Natural killer cell (primary cell): ENCODE data around the gene PHAX. TPM values are rescaled to one million over a fixed set of nuclear protein-coding genes. Genes with fewer than 3 reads are reported as not detected.
"Not testable (repeated sequence)": the region's sequence is repeated elsewhere in the genome, so short reads cannot be mapped to it uniquely, and the experiment has no call there.

Experiments
- ATAC-seq, 3 donors: fragments of 150-1000 bp in 2 of 3; fragments of 200-7000 bp in 1 of 3; cut with Tn5 transposase; 1 replicate in 1 of 3; 2 replicates in 2 of 3; pipeline ENCODE4 v1.10.0; 2021; ENCODE audit warnings: mild to moderate bottlenecking in 2 of 3, moderate library complexity in 2 of 3
- DNase-seq, 2 donors: peaks; one replicate each; pipeline versions ENCODE4 v3.0.0 to v3.0.0-alpha.2; 2013 to 2021; ENCODE audit warnings: mixed read lengths in 1 of 2
- H3K27ac ChIP-seq: one replicate; pipeline ENCODE4 v1.5.1; 2013; ENCODE audit warnings: mild to moderate bottlenecking, low read length
- H3K27me3 ChIP-seq: one replicate; pipeline ENCODE4 v1.6.1; 2013; ENCODE audit warnings: low read length; ENCODE audit not compliant: control insufficient read depth, insufficient read depth
- H3K36me3 ChIP-seq: one replicate; pipeline ENCODE4 v1.6.1; 2013; ENCODE audit warnings: low read length; ENCODE audit not compliant: control insufficient read depth, insufficient read depth
- H3K4me1 ChIP-seq: one replicate; pipeline ENCODE4 v1.6.1; 2013; ENCODE audit warnings: low read length; ENCODE audit not compliant: control insufficient read depth, insufficient read depth
- H3K4me3 ChIP-seq: one replicate; pipeline ENCODE4 v1.5.1; 2013; ENCODE audit warnings: low read length
- H3K9me3 ChIP-seq: one replicate; pipeline ENCODE4 v1.6.1; 2013; ENCODE audit warnings: low read length; ENCODE audit not compliant: control insufficient read depth, insufficient read depth
- H3K27ac Mint-ChIP-seq, 2 donors: one replicate each; pipeline ENCODE4 v1.8.0; 2022; ENCODE audit warnings: mild to moderate bottlenecking in 2 of 2, mixed read lengths in 2 of 2, moderate library complexity in 1 of 2
- H3K27me3 Mint-ChIP-seq, 2 donors: one replicate each; pipeline ENCODE4 v1.8.0; 2022; ENCODE audit warnings: low read depth in 2 of 2, mixed read lengths in 2 of 2
- H3K36me3 Mint-ChIP-seq: one replicate; pipeline ENCODE4 v1.8.0; 2022; ENCODE audit warnings: mixed read lengths
- H3K4me1 Mint-ChIP-seq, 2 donors: one replicate each; pipeline ENCODE4 v1.8.0; 2022; ENCODE audit warnings: mixed read lengths in 2 of 2
- H3K4me3 Mint-ChIP-seq: one replicate; pipeline ENCODE4 v1.8.0; 2022; ENCODE audit warnings: mild to moderate bottlenecking, moderate library complexity, mixed read lengths
- H3K9me3 Mint-ChIP-seq, 2 donors: one replicate each; pipeline ENCODE4 v1.8.0; 2022; ENCODE audit warnings: mixed read lengths in 2 of 2
- WGBS: methylation state at CpG from one replicate; pipeline ENCODE4 v1.1.7; 2013; ENCODE audit warnings: missing lambda C conversion rate; ENCODE audit not compliant: insufficient coverage; 5-methylcytosine and 5-hydroxymethylcytosine counted together
- intact Hi-C: fragments of 100-400 bp; cut with micrococcal nuclease; formaldehyde crosslinking; loops from one replicate; pipeline ENCODE4 v1.14.2; 2022
- total RNA-seq, 4 donors: library from RNA; stranded (reverse); fragments of 120-200 nt in 1 of 4; gene quantifications; one replicate each; pipeline versions ENCODE4 v1.2.3 to v1.2.4, GENCODE V29; 2013 to 2022
- TF ChIP-seq, protein P1 (sequence below): fragments of 200-600 bp; IDR thresholded peaks from one replicate; pipeline ENCODE4 v1.8.0; 2022; ENCODE audit warnings: antibody characterized with exemption

PHAX gene, protein sequence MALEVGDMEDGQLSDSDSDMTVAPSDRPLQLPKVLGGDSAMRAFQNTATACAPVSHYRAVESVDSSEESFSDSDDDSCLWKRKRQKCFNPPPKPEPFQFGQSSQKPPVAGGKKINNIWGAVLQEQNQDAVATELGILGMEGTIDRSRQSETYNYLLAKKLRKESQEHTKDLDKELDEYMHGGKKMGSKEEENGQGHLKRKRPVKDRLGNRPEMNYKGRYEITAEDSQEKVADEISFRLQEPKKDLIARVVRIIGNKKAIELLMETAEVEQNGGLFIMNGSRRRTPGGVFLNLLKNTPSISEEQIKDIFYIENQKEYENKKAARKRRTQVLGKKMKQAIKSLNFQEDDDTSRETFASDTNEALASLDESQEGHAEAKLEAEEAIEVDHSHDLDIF
- total RNA-seq = 10 to 100 TPM; 39.2 to 43.6 (median 40.0) TPM
- total RNA-seq (2013) = 48.8 TPM

DNA sequence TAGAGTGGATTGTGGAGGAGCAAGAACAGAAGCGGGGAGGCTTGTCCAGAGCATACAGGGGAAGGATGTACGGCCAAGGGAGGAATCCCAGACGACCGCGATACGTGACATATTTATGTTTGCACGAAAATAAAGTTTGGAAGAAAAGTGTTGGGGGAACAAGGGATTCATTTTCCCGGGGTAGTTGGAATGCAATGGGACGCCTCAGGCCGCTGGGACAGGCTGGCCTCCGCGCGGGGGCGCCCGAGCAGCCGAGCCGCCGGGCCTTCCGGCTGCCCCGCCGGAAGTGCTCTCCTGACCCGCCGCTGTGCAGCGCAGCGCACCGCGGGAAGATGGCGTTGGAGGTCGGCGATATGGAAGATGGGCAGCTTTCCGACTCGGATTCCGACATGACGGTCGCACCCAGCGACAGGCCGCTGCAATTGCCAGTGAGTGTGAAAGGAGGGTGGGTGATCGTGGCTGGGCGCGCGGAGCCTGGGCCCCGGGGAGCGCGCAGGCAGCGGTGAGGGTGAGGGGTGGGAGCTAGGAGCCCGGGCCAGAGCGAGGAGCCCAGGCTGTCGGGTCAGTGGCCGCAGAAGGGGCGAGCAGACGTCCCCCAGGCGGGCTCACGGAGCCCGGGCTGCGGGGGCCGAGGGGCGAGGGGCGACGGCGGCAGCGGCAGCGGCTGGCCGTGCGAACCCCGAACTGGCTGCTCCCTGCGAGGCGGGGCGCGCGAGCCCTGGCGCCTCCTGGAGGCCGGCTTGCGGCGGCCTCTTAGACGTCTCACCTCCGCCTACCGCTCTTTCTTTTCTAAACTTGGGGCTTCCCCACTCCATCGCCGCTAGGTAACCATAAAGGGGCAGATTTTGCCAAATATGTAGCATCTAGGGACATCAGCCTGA is at the start of gene PHAX:
Gene PHAX (plus strand): TSS at position 317 of the 881 bp plus-strand sequence. CDS start 16 bp downstream, at position 333.
- WGBS = 4% methylated on average over 79 of the region's 79 CpGs
- H3K4me1 Mint-ChIP-seq = peaks cover 12 to 19% of the 10 kb centered on the region in 2 donors
- intact Hi-C loops = loop anchor here (1.0 to 5.0 kb wide), 5 partner anchors 150 to 264 kb away; no protein-coding TSS in a partner anchor

DNA sequence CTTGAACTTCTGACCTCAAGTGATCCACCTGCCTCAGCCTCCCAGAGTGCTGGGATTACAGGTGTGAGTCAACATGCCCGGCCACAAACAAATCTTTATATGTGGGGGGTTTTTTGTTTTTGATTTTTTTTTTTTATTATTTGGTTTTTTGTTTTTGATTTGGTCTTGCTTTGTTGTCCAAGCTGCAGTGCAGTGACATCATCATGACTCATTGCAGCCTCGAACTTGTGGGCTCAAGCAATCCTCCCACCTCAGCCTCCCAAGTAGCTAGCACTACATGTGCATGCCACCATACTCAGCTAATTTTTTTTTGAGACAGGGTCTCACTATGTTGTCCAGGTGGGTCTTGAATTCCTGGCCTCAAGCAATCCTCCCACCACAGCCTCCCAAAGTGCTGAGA is 48.1 kb upstream of the PHAX start:
- H3K4me1 ChIP-seq = no peaks in the 10 kb centered on the region
- H3K36me3 ChIP-seq = no peaks in the 10 kb centered on the region
- intact Hi-C loops = no loop called here
- WGBS = 90% methylated on average over 2 of the region's 2 CpGs
- no peaks in the 10 kb centered on the region for H3K36me3 Mint-ChIP-seq
- TF ChIP-seq, protein P1, sequence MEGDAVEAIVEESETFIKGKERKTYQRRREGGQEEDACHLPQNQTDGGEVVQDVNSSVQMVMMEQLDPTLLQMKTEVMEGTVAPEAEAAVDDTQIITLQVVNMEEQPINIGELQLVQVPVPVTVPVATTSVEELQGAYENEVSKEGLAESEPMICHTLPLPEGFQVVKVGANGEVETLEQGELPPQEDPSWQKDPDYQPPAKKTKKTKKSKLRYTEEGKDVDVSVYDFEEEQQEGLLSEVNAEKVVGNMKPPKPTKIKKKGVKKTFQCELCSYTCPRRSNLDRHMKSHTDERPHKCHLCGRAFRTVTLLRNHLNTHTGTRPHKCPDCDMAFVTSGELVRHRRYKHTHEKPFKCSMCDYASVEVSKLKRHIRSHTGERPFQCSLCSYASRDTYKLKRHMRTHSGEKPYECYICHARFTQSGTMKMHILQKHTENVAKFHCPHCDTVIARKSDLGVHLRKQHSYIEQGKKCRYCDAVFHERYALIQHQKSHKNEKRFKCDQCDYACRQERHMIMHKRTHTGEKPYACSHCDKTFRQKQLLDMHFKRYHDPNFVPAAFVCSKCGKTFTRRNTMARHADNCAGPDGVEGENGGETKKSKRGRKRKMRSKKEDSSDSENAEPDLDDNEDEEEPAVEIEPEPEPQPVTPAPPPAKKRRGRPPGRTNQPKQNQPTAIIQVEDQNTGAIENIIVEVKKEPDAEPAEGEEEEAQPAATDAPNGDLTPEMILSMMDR = no peak
- no peaks in the 10 kb centered on the region for H3K27me3 Mint-ChIP-seq
- H3K27ac Mint-ChIP-seq = no peak overlapping the region
- no peak overlapping the region for H3K4me3 Mint-ChIP-seq
- no peaks in the 10 kb centered on the region for H3K4me1 Mint-ChIP-seq
- H3K9me3 Mint-ChIP-seq = no peaks in the 10 kb centered on the region
- no peak overlapping the region for H3K27ac ChIP-seq
- no peak overlapping the region for H3K4me3 ChIP-seq
- H3K27me3 ChIP-seq = no peaks in the 10 kb centered on the region
- DNase-seq (no peak), ATAC-seq (no peak)
- no peaks in the 10 kb centered on the region for H3K9me3 ChIP-seq

More for the DNA sequence above, at the start of gene PHAX:
- Mint-ChIP-seq H3K4me3 (peak within 1 kb of the TSS; percentile 82), H3K9me3 (no peaks in the 10 kb centered on the region), H3K36me3 (no peaks in the 10 kb centered on the region), H3K27me3 (peaks cover 0 to 8% of the 10 kb centered on the region in 2 donors), H3K27ac (peak within 1 kb of the TSS; percentile 64 to 76)
- Histone ChIP-seq H3K27me3 (no peaks in the 10 kb centered on the region), H3K9me3 (no peaks in the 10 kb centered on the region), H3K36me3 (peaks cover 21% of the 10 kb centered on the region), H3K4me1 (peaks cover 17% of the 10 kb centered on the region), H3K27ac (peak within 1 kb of the TSS; percentile 85), H3K4me3 (peak within 1 kb of the TSS; percentile 89)
- peak; percentile 75 to 86 for DNase-seq
- TF ChIP-seq, protein P1 = peak; percentile 71
- ATAC-seq = peak; percentile 92 to 97 (median 93)

DNA sequence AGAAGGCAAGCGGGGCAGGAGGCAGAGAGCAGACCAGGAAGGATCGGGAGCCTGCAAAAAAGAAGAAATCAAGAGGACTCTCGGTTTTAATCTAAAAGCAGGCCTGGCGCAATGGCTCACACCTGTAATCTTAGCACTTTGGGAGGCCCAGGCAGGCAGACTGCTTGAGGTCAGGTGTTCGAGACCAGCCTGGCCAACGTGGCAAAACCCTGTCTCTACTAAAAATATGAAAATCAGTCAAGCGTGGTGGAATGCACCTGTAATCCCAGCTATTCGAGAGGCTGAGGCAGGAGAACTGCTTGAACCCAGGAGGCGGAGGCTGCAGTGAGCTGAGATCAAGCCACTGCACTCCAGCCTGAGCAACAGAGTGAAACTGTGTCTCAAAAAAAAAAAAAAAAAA is 45.6 kb upstream of the PHAX start:
- 88% methylated on average over 9 of the region's 9 CpGs for WGBS
- H3K4me3 Mint-ChIP-seq, H3K4me1 Mint-ChIP-seq: not testable (repeated sequence)

DNA sequence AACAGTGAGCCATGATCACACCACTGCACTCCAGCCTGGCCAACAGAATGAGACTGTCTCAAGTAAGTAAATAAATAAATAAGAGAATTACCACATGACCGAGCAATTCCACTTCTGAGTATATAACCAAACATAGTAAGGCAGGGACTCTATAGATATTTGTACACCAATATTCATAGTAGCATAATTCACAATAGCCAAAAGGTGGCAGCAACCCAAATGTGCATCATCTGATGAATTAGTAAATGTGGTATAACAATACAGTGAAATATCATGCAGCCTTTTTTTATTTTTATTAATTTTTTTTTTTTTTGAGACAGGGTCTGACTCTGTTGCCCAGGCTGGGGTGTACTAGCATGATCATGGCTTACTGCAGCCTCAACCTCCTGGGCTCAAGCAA is 38.8 kb upstream of the PHAX start:
- H3K27ac ChIP-seq = no peak overlapping the region
- Mint-ChIP-seq H3K36me3 (no peaks in the 10 kb centered on the region), H3K27me3 (no peaks in the 10 kb centered on the region), H3K27ac (no peak overlapping the region), H3K4me3 (no peak overlapping the region), H3K4me1 (no peaks in the 10 kb centered on the region), H3K9me3 (no peaks in the 10 kb centered on the region)
- no CpG with 5 or more reads among the region's 1 CpG for WGBS
- TF ChIP-seq, protein P1 = no peak
- H3K9me3 ChIP-seq = no peaks in the 10 kb centered on the region
- ATAC-seq = no peak
- H3K27me3 ChIP-seq = no peaks in the 10 kb centered on the region
- intact Hi-C loops = no loop called here
- DNase-seq = no peak
- H3K4me1 ChIP-seq = no peaks in the 10 kb centered on the region
- H3K4me3 ChIP-seq = no peak overlapping the region
- no peaks in the 10 kb centered on the region for H3K36me3 ChIP-seq

More for the DNA sequence above, 45.6 kb upstream of the PHAX start:
- ATAC-seq, H3K4me3 ChIP-seq, H3K27ac Mint-ChIP-seq, H3K27me3 ChIP-seq, H3K4me1 ChIP-seq, H3K27ac ChIP-seq, H3K9me3 ChIP-seq, H3K27me3 Mint-ChIP-seq, DNase-seq, intact Hi-C loops, H3K36me3 ChIP-seq, H3K36me3 Mint-ChIP-seq, H3K9me3 Mint-ChIP-seq: not testable (repeated sequence)
